Measurements from ENCODE around the gene TRIM29. TPM values are rescaled to one million over a fixed set of nuclear protein-coding genes. Genes with fewer than 3 reads are reported as not detected.

Gene TRIM29
- total RNA-seq, 1 donor from 2014 or later, result 56.7 TPM

- peak overlapping the region; percentile 89 for H3K4me3 Mint-ChIP-seq
- H3K4me1 Mint-ChIP-seq (ENCODE audit: unreplicated experiment), result peaks cover 20% of the 10 kb centered on the region
- H3K36me3 Mint-ChIP-seq, result no peaks in the 10 kb centered on the region
- peak overlapping the region; percentile 70 for H3K27ac Mint-ChIP-seq
- peaks cover 8% of the 10 kb centered on the region for H3K9me3 Mint-ChIP-seq
- peak; percentile 100 for TF ChIP-seq CTCF (conservative IDR thresholded peaks at IDR 0.05)
- peak; percentile 91 for DNase-seq (ENCODE audit: extremely low spot score, unreplicated experiment)
- H3K27me3 Mint-ChIP-seq, result peaks cover 53% of the 10 kb centered on the region
These were observed 31.2 kb upstream of the TRIM29 start for GRCh38 chr11:120168960-120169681.

DNA sequence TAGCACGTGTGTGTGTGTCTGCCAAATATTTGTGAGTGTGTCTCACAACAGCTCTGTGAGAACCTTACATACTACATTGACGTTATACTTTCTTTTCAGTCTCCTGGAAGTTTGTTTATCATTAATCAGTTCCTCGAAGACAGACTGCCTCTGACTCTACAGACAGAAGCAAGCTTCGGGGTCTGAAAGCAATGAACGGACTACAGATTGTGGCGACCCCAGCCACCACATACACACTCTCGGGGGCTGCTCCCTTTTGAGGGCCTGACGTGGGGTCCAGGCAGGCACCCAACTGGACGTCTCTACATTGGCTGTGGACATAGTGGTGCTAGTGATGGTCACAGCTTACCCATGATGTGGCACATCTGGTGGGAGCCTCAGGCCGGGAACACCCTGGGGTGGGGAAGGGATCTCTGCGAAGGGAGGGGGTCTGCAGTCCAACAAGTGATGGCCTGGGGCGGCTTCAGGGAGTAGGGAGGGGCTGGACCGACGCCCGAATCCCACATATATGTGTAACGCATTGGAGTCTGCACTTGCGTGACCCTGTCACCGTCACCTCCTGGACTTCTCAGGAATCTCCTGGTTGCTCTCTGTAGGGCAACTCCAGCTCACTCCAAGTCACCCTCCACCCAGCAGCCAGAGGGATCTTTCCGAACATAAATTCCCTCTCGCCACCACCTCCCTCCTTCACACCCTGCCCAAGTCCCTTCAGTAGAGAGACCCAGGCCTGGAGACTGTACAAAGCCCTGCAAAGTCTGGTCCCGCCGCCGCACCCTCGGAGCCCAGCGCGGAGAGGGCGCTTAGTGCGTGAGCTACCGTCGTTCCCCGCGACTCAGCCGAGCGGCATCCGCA, 30.4 kb upstream of the TRIM29 start:
- H3K9me3 Mint-ChIP-seq, result peaks cover 8% of the 10 kb centered on the region
- H3K27me3 Mint-ChIP-seq, result peaks cover 52% of the 10 kb centered on the region
- H3K36me3 Mint-ChIP-seq, result no peaks in the 10 kb centered on the region
- peak overlapping the region; percentile 89 for H3K4me3 Mint-ChIP-seq
- no peak for TF ChIP-seq CTCF (conservative IDR thresholded peaks at IDR 0.05)
- H3K4me1 Mint-ChIP-seq (ENCODE audit: unreplicated experiment), result peaks cover 20% of the 10 kb centered on the region
- no peak for DNase-seq (ENCODE audit: extremely low spot score, unreplicated experiment)
- H3K27ac Mint-ChIP-seq, result peak overlapping the region; percentile 70

DNA sequence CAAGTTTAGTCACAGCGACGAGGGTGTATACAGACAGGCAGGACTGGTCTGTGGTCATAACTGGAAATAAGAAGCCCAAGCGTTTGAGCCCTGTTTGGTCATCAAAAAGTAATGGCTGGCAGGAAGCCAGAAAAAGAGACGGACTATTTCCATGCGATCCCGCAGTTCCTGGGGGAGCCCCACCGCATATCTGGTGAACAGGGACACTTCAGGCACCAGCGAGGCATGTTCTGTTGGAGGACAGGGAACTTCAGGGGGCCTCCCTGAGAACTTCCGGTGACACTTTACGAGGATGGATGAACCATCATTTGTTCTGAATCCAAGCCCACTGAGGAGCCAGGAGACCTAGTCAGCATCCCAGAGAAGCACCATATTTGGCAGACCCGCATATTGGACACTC, 29.7 kb upstream of the TRIM29 start:
- Mint-ChIP-seq H3K36me3 (no peaks in the 10 kb centered on the region), H3K9me3 (peaks cover 8% of the 10 kb centered on the region), H3K27me3 (peaks cover 48% of the 10 kb centered on the region), H3K27ac (no peak overlapping the region), H3K4me3 (peak overlapping the region; percentile 59), H3K4me1 (ENCODE audit: unreplicated experiment) (peaks cover 14% of the 10 kb centered on the region)
- no peak for TF ChIP-seq CTCF (conservative IDR thresholded peaks at IDR 0.05)
- no peak for DNase-seq (ENCODE audit: extremely low spot score, unreplicated experiment)

GRCh38 chr11:120160436-120160835, 22.5 kb upstream of the TRIM29 start:
- Mint-ChIP-seq H3K9me3 (peaks cover 11% of the 10 kb centered on the region), H3K4me1 (ENCODE audit: unreplicated experiment) (no peaks in the 10 kb centered on the region), H3K27ac (no peak overlapping the region), H3K4me3 (no peak overlapping the region), H3K36me3 (no peaks in the 10 kb centered on the region), H3K27me3 (peaks cover 11% of the 10 kb centered on the region)
- DNase-seq (ENCODE audit: extremely low spot score, unreplicated experiment), result no peak
- no peak for TF ChIP-seq CTCF (conservative IDR thresholded peaks at IDR 0.05)

DNA sequence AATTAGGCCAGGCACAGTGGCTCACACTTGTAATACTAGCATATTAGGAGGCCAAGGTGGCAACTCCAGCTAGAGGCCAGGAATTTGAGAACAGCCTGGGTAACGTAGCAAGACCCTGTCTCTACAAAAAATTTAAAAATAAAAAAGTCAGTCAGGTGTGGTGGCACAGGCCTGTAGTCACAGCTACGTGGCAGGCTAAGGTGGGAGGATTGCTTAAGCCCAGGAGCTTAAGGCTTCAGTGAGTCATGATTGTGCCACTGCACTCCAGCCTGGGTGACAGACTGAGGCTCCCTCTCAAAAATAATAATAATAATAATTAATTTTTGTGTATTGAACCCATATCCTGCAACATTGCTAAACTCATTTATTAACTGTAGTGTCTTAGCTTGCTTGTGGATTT, 15.3 kb upstream of the TRIM29 start:
- no peaks in the 10 kb centered on the region for H3K4me1 Mint-ChIP-seq (ENCODE audit: unreplicated experiment)
- no peak overlapping the region for H3K27ac Mint-ChIP-seq
- peaks cover 6% of the 10 kb centered on the region for H3K27me3 Mint-ChIP-seq
- H3K9me3 Mint-ChIP-seq, result peaks cover 4% of the 10 kb centered on the region
- TF ChIP-seq CTCF (conservative IDR thresholded peaks at IDR 0.05), result no peak
- no peaks in the 10 kb centered on the region for H3K36me3 Mint-ChIP-seq
- no peak overlapping the region for H3K4me3 Mint-ChIP-seq
- DNase-seq (ENCODE audit: extremely low spot score, unreplicated experiment), result no peak

Data from type B pancreatic cell (in vitro differentiated cells).